HK-2 (cell line): ENCODE measurements around the gene KIFAP3.

Experiments
- DNase-seq: peaks from one replicate; pipeline ENCODE4 v3.0.0-alpha.2; 2018; ENCODE audit not compliant: unreplicated experiment

The KIFAP3 gene

DNA sequence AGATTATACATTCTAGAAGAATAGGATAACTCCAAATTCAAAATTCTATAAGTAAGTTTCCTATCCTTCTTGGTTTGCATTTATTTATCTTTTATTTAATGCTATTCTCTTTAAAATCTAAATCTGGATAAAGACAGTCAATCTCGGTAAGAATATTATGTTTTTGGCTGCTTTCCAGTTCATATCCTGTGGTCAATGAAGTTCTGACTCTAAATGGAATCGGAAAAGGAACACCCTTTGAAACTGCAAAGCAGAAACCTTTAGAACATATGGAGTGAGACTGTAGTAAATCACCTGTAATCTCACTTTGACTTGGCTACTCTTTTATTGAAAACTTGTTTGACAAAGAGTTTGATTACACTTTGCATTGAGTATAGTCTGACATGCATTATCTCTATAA, 85.2 kb downstream of the KIFAP3 start:
- DNase-seq: no peak

DNA sequence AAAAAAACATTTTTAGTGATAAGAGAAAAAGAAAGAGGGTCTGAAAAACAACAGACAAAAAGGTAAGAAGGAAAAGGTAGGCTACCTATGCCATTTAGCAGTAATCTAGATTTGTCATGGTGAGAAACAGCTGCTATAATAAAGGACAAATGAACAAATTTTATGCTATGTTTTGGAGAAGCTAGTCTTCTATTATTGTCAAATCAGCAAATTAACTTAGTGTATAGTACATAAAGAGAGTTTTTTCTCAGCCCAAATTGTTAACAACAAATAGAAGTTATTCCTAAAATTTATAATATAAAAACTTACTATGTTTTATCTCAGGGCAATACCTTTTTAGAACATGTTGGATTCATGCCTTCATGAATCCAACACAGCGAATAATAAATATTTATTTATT, 88.7 kb downstream of the KIFAP3 start:
- DNase-seq: no peak

GRCh38 chr1:169974067-169974466, 100.4 kb downstream of the KIFAP3 start:
- DNase-seq: no peak

DNA sequence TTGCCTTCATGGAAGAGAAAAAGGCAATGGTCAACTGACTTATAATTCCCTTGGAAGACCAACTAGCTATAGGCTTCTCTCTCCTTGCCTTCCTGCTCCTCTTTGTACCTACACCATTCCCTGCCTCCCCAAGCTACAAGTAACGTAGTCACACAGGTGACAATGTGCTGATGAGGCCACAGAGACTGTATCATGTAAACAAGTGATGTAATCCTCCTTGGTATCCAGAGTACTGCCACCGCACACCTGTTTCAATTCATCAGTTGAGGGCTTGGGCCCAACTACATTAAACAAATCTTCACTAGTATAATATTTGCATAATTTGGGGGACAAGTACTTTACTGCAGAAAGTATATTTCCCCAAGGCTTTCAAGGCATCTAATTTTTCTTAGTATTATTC, 104.4 kb downstream of the KIFAP3 start:
- no peak for DNase-seq

DNA sequence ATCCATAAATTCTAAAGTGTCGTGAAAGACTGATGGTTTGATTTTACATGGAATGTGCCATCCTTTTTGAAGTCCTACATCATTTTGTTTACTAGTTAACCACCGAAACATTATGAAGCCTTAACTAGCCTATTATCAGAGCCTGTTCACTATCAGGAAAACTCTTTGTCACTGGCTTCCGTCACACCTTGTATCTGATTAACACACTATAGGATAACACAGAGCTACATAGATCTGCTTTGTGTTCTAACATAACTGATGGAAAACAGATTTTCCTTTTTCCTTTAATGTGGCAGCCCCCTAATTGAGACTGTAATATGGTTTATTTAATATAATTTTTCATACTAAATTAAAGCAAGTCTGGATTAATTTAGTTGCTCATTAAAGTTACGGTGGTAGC, 106.3 kb downstream of the KIFAP3 start:
- no peak for DNase-seq

DNA sequence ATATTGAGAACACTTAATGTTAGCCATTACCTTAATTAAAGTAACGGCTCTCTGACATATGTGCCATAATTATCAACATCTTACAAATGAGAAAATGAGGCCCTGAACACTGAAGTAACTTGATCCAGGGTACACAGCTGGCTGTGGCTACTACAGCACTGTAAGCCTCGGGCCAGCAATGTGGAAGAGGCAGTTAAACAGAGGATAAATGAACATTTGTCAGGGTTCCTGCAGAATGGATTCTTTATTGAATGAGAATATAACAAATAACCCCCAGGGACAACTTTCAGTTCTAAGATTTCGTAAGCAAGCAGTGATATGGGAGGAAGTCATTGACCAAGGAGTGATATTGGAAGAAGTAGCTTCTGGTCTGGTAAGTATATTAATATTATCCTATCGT, 110.3 kb downstream of the KIFAP3 start:
- DNase-seq: no peak

DNA sequence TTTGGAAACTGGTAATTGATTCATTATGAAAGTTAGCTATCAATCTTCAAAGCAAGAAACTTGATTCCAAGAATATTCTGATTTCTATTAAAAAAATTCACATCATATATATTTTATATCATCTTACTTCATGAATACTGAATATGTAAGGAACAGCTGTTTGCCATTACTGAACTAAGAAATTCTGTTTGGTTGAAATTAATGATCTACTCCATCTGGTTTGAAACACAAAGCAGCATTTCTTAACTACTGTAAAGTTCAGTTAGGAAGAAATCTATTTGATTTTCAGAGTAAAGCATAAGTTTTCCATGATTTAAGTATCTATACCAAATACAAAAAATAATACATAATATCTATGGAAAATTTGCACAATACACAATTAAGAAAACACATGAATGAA, 114.8 kb downstream of the KIFAP3 start:
- no peak for DNase-seq

DNA sequence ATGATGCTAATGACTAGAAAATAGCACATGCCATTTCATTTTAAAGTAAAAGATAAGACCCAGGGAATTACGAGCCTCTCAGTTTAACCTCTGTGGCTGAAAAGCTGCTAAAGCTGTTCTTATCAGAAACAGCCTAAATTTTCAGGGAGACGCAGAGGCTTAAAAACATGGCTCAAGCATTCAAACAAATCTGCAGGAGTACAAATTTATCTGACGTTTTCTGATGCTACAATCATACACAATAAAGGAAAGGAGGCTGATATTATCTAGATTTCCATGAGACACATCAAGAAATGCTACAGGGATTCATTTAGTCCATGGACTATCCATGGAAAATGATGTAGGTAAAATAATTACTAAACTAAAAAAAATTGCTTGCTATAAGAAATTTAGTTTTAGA, 115.5 kb downstream of the KIFAP3 start:
- DNase-seq: no peak

DNA sequence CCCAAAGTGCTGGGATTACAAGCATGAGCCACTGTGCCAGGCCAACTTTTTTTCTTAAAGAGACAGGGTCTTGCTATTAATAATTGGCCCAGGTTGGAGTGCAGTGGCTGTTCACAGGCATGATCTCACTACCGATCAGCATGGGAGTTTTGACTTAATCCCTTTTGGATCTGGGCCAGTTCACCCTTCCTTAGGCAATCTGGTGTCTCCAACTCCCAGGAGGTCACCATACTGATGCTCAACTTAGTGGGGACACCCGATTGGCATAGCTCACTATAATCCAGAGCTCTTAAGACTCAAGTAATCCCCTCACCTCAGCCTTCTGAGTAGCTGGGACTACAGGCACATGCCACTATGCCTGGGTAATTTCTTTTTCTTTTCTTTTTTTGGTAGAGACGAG, 116.6 kb downstream of the KIFAP3 start:
- DNase-seq: no peak

DNA sequence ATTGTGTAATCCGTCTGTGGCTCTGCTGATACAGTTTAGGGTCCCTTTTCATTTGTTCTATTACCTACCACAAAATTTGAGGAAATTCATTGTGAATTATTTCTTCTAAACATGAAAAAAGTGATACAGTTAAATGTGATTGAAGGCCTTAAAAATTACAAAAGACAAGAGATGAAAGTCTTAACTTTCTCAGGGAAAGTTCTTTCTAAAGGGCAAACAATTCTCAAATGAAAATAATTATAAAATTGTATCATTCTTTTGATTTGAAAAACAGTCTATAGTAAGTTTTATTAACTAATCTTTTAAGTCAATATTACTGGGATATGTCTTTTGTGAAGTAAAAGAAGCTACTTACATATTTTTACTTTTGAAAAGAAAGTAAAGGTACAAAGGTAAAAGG, 123.4 kb downstream of the KIFAP3 start:
- no peak for DNase-seq

DNA sequence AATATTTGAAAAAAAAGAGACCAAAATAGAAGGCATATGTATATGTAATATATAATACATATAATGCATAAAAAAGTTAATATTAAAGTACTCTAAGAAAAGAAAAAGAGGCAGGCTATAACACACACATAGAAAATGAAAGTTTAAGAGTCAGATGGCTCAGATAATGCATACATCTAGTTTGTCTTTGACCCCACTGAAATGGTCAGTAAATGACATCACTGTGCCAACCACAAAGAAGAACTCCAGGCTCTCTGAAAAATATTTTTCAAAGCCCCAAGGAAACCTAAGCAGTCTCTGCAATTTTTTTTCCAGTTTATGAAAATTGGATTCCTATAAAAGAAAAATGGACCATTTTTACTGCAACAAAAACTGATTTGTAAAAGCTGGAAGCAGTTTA, 125.4 kb downstream of the KIFAP3 start:
- no peak for DNase-seq

DNA sequence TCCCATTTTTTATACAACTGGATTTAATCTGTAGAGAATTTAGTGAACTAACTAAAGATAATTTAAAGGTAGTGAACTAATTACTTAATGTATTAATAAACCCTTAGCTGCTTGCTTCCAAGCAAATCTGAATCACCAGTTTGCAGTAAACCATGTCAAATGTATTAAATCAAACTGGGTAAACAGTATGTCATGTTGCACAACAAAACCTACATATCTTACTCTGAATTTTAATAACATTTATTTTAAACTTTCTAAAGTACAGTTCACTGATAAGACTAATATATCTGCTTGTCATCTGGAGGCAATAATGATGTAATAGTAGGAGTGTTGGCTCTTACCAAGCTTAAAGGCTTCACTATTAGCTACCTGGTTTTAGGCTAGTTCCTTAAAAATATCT, 128.3 kb downstream of the KIFAP3 start:
- DNase-seq: no peak

GRCh38 chr1:169945181-169945580, 129.3 kb downstream of the KIFAP3 start:
- no peak for DNase-seq

- no peak for DNase-seq
These were observed 129.9 kb downstream of the KIFAP3 start for GRCh38 chr1:169944621-169945020.

GRCh38 chr1:169943963-169944526, 130.4 kb downstream of the KIFAP3 start:
- no peak for DNase-seq

- DNase-seq: no peak
These were observed 132.3 kb downstream of the KIFAP3 start for GRCh38 chr1:169941982-169942830.

GRCh38 chr1:169933984-169934725, 140.3 kb downstream of the KIFAP3 start:
- no peak for DNase-seq

DNA sequence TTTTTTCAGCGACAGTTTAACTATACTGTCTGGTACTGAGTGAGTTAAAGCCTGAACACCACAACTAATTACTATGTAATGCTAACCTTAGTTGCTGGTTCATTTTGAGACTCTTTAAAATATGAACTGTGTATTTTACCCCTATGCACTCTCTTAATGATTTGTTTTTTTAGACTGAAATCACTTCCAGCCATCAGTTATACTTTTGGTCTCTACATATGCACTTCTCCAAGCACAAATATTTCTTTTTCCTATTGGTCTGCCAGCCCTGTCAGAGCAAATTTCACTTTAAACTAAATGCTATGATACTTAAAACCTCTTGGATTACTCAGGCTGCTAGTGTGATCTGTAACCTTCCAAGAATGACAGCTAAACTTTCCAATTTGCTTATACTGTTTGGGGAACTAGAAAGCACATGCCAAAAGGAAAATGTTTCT, 142.7 kb downstream of the KIFAP3 start:
- no peak for DNase-seq

DNA sequence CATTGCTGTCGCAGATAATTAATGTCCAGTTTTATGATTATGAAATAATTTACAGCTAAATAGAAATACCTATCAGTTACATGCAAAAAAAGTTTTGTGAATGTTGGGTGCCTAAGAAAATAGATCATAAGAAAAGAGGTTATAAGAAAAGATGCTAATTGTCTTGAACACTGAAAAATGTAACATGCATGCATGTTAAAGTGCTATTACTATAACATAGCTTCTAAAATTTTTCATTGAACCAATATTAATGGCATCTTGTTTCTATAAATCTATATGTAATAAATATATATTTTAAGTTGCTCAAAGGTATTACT, 145.3 kb downstream of the KIFAP3 start:
- DNase-seq: no peak

- no peak for DNase-seq
These were observed 145.9 kb downstream of the KIFAP3 start for GRCh38 chr1:169928438-169929209.

- DNase-seq: no peak
These were observed 148.7 kb downstream of the KIFAP3 start for GRCh38 chr1:169925505-169926482.
